Nephron progenitor cell (in vitro differentiated cells): ENCODE data around the gene EGFL8.

Experiments used
- DNase-seq: peaks from one replicate; pipeline ENCODE4 v3.0.0; 2021
- H3K27ac Mint-ChIP-seq: 2 replicates; pipeline ENCODE4 v1.8.0; 2021; ENCODE audit warnings: mild to moderate bottlenecking, moderate library complexity, mixed read lengths
- H3K27me3 Mint-ChIP-seq: 2 replicates; pipeline ENCODE4 v1.8.0; 2021; ENCODE audit warnings: mild to moderate bottlenecking, low read depth, mixed read lengths; ENCODE audit not compliant: poor library complexity
- H3K36me3 Mint-ChIP-seq: 2 replicates; pipeline ENCODE4 v1.8.0; 2021; ENCODE audit warnings: low read depth, mixed read lengths
- H3K4me1 Mint-ChIP-seq: 2 replicates; pipeline ENCODE4 v1.8.0; 2021; ENCODE audit warnings: mixed read lengths
- H3K4me3 Mint-ChIP-seq: 2 replicates; pipeline ENCODE4 v1.8.0; 2021; ENCODE audit warnings: mild to moderate bottlenecking, moderate library complexity, mixed read lengths
- H3K9me3 Mint-ChIP-seq: 2 replicates; pipeline ENCODE4 v1.8.0; 2021; ENCODE audit warnings: mild to moderate bottlenecking, moderate library complexity, mixed read lengths
- CTCF ChIP-seq: fragments of 200-600 bp; sonication (generic); IDR thresholded peaks from 2 replicates; pipeline ENCODE4 v1.5.0; 2021; ENCODE audit warnings: antibody characterized with exemption

EGFL8 gene

DNA sequence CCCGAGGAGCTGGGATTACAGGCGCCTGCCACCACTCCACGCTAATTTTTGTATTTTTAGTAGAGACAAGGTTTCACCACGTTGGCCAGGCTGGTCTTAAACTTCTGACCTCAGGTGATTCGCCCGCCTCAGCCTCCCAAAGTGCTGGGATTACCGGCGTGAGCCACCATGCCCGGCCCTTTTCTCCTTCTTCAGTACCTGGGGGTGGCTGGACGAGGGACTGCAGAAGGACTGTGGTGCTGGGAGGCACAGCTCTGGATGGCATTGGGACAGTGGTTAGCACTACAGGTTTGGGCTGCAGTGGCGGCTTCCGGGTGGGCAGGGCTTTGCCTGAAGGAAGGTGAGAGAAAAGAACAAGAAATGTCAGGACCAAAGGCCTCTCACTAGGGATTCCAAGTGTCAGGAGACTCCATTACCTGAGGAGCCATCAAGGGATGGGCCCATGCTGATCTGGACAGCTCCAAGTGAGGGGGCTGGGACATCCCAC is 43.8 kb upstream of the EGFL8 start:
- H3K4me1 Mint-ChIP-seq, result peaks cover 11% of the 10 kb centered on the region
- no peaks in the 10 kb centered on the region for H3K9me3 Mint-ChIP-seq
- H3K36me3 Mint-ChIP-seq, result peaks cover 57% of the 10 kb centered on the region
- H3K27me3 Mint-ChIP-seq, result peaks cover 4% of the 10 kb centered on the region
- DNase-seq, result no peak
- H3K4me3 Mint-ChIP-seq, result no peak overlapping the region
- TF ChIP-seq CTCF, result no peak
- H3K27ac Mint-ChIP-seq, result no peak overlapping the region

GRCh38 chr6:32123681-32124080 is 40.7 kb upstream of the EGFL8 start:
- no peak overlapping the region for H3K4me3 Mint-ChIP-seq
- no peaks in the 10 kb centered on the region for H3K27me3 Mint-ChIP-seq
- H3K27ac Mint-ChIP-seq, result no peak overlapping the region
- H3K36me3 Mint-ChIP-seq, result peaks cover 47% of the 10 kb centered on the region
- no peaks in the 10 kb centered on the region for H3K9me3 Mint-ChIP-seq
- DNase-seq, result no peak
- TF ChIP-seq CTCF, result no peak
- peaks cover 41% of the 10 kb centered on the region for H3K4me1 Mint-ChIP-seq

DNA sequence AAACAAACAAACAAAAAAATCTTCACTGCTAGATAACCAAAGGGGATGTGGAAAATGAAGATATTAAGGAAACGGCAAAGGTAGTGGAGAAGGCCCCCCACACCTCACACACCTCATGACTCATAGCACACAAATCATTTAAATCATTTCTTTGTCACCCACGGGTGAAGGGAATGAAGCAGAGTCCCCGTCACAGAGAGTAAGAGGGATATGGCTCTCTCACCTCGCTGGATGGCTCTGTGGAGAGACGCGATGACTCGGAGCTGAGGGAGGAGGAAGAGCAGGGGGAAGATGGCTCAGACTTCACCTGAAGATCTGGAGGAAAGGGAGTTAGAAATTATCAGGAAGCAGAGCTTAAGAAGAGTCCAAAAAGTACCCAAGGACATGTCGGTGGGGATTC is 37.5 kb upstream of the EGFL8 start:
- Mint-ChIP-seq H3K27me3 (no peaks in the 10 kb centered on the region), H3K4me3 (peak overlapping the region; percentile 100), H3K4me1 (peaks cover 52% of the 10 kb centered on the region), H3K9me3 (no peaks in the 10 kb centered on the region), H3K36me3 (peaks cover 33% of the 10 kb centered on the region), H3K27ac (peak overlapping the region; percentile 100)
- TF ChIP-seq CTCF, result no peak
- DNase-seq, result no peak

DNA sequence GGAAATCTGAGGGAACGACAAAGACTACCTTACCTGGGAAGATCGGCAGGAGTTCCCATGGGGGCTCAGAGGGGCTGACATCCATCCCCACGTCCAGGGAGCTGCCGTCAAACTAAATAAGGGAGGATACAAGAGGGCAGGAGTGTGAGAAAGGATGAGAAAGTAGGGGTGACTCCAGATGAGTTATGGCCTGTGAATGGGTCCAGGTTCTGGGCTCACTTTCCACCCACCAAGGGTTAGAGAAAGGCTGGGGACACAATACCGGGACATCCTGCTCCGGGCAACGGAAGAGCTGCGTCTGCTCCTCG is 37.0 kb upstream of the EGFL8 start:
- H3K36me3 Mint-ChIP-seq, result peaks cover 29% of the 10 kb centered on the region
- H3K4me3 Mint-ChIP-seq, result peak overlapping the region; percentile 100
- peak overlapping the region; percentile 100 for H3K27ac Mint-ChIP-seq
- DNase-seq, result no peak
- no peaks in the 10 kb centered on the region for H3K9me3 Mint-ChIP-seq
- H3K27me3 Mint-ChIP-seq, result peaks cover 3% of the 10 kb centered on the region
- no peak for TF ChIP-seq CTCF
- peaks cover 52% of the 10 kb centered on the region for H3K4me1 Mint-ChIP-seq

DNA sequence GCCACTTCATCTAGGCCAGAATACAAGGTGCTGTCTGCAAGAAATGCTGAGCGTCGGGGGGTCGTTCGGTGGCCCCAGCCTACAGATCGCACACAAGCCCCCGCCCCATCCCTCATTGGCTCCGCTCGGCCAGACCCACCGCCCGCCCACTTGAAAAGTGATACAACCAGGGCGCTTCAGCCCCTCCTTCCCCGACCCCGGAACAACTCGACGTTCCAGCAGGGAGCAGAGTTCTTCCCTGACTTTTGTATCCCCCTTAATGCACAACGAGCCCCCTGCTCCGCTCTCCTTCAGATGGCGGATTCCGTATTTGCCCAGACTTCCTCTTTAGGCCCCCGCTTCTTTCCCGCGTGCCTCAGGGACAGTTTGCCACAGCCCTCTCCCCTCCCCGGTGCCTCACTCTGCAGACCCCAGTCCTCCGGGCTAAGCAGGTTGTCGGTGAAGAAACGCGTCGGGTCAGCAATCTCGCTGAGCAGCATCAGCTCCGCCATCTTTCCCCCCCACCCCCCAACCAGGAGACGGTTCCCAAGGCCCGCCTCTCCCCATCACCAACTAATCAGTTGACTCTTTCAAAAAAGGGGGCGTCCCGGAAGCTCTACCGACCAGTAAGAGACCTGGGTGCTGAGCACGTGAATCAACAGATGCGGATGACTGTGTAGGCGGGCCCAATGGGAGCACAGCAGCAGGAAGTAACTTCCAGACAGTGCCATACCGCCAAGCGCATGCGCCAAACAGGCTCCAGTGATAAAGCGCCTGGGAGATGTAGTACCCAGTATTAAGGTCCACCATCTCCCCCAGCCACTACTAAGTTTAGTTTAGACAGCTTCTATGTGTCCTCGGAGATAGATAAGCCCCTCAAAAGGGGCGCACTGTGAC is 36.4 kb upstream of the EGFL8 start, which contains the start of gene ATF6B:
Gene ATF6B, minus strand, starts transcription at position 530 of the 876 bp plus-strand sequence. Its CDS starts 39 bp downstream, at position 491.
- H3K4me3 Mint-ChIP-seq, result peak within 1 kb of the TSS; percentile 100
- H3K27me3 Mint-ChIP-seq, result peaks cover 7% of the 10 kb centered on the region
- H3K4me1 Mint-ChIP-seq, result peaks cover 52% of the 10 kb centered on the region
- H3K36me3 Mint-ChIP-seq, result peaks cover 24% of the 10 kb centered on the region
- H3K27ac Mint-ChIP-seq, result peak within 1 kb of the TSS; percentile 100
- H3K9me3 Mint-ChIP-seq, result no peaks in the 10 kb centered on the region
- no peak for TF ChIP-seq CTCF
- peak; percentile 94 for DNase-seq
